CD14-positive monocyte (primary cell): Measurements from ENCODE around the gene GLYAT. TPM values are rescaled to one million over a fixed set of nuclear protein-coding genes. Genes with fewer than 3 reads are reported as not detected.

ENCODE experiments used
- DNase-seq, 3 donors: peaks; one replicate each; pipeline ENCODE4 v3.0.0-alpha.2; 2011 to 2022
- H2AFZ ChIP-seq: 2 replicates; pipeline ENCODE4 v1.6.0; 2012; ENCODE audit warnings: mild to moderate bottlenecking, low read depth, low read length, inconsistent platforms; ENCODE audit not compliant: insufficient read depth, poor library complexity, severe bottlenecking
- H3K27ac ChIP-seq, 2 donors: 1 replicate in 1 of 2; 2 replicates in 1 of 2; pipeline ENCODE4 v1.5.1; 2012 to 2013; ENCODE audit warnings: low read length in 2 of 2, control low read depth in 1 of 2, inconsistent platforms in 1 of 2, low read depth in 1 of 2, mild to moderate bottlenecking in 1 of 2
- H3K27me3 ChIP-seq, 2 donors: one replicate each; pipeline versions ENCODE4 v1.6.0 to v1.6.1; 2011 to 2013; ENCODE audit warnings: low read length in 2 of 2; ENCODE audit not compliant: control insufficient read depth in 2 of 2, insufficient read depth in 2 of 2
- H3K36me3 ChIP-seq, 2 donors: replicated peaks in 1 of 2; 1 replicate in 1 of 2; 2 replicates in 1 of 2; pipeline versions ENCODE4 v1.5.1 to v1.6.1; 2012 to 2013; ENCODE audit warnings: low read length in 2 of 2, control low read depth in 1 of 2, inconsistent platforms in 1 of 2, mild to moderate bottlenecking in 1 of 2; ENCODE audit not compliant: insufficient read depth in 2 of 2, control insufficient read depth in 1 of 2
- H3K4me1 ChIP-seq, 2 donors: 1 replicate in 1 of 2; 2 replicates in 1 of 2; pipeline versions ENCODE4 v1.5.1 to v1.6.1; 2012 to 2013; ENCODE audit warnings: low read length in 2 of 2, control low read depth in 1 of 2, inconsistent platforms in 1 of 2, mild to moderate bottlenecking in 1 of 2, moderate library complexity in 1 of 2; ENCODE audit not compliant: insufficient read depth in 2 of 2, control insufficient read depth in 1 of 2
- H3K4me2 ChIP-seq: replicated peaks from 2 replicates; pipeline ENCODE3; 2012; ENCODE audit warnings: low read length, moderate library complexity, mild to moderate bottlenecking; ENCODE audit not compliant: poor library complexity, severe bottlenecking; ENCODE audit errors: extremely low read depth
- H3K4me3 ChIP-seq, 3 experiments: fragments of 200-600 bp in 1 of 3; sonication (generic) in 1 of 3; replicated peaks in 1 of 3; 1 replicate in 2 of 3; 2 replicates in 1 of 3; pipeline ENCODE4 v1.5.1; 2011 to 2013; ENCODE audit warnings: low read length in 3 of 3, mild to moderate bottlenecking in 3 of 3, control low read depth in 2 of 3, low read depth in 2 of 3, inconsistent platforms in 1 of 3, moderate library complexity in 1 of 3
- H3K79me2 ChIP-seq: 2 replicates; pipeline ENCODE4 v1.6.0; 2012; ENCODE audit warnings: mild to moderate bottlenecking, control low read depth, inconsistent platforms, low read length, moderate library complexity; ENCODE audit not compliant: insufficient read depth
- H3K9ac ChIP-seq: 2 replicates; pipeline ENCODE4 v1.6.0; 2017; ENCODE audit warnings: low read length, mild to moderate bottlenecking; ENCODE audit not compliant: insufficient read depth, poor library complexity, severe bottlenecking
- H3K9me3 ChIP-seq, 2 donors: replicated peaks in 1 of 2; 1 replicate in 1 of 2; 2 replicates in 1 of 2; pipeline versions ENCODE4 v1.5.1 to v1.6.1; 2012 to 2013; ENCODE audit warnings: low read length in 2 of 2, control low read depth in 1 of 2; ENCODE audit not compliant: control insufficient read depth in 1 of 2, insufficient read depth in 1 of 2
- H4K20me1 ChIP-seq: 2 replicates; pipeline ENCODE4 v1.6.0; 2012; ENCODE audit warnings: mild to moderate bottlenecking, low read length, control low read depth, moderate library complexity; ENCODE audit not compliant: insufficient read depth
- H3K27ac Mint-ChIP-seq, 7 donors: one replicate each; pipeline ENCODE4 v1.8.0; 2020; ENCODE audit warnings: mild to moderate bottlenecking in 7 of 7, mixed read lengths in 7 of 7, moderate library complexity in 6 of 7, inconsistent platforms in 2 of 7
- H3K27me3 Mint-ChIP-seq, 3 donors: one replicate each; pipeline ENCODE4 v1.8.0; 2021 to 2022; ENCODE audit warnings: low read depth in 3 of 3, mild to moderate bottlenecking in 3 of 3, mixed read lengths in 3 of 3, moderate library complexity in 3 of 3, inconsistent platforms in 1 of 3
- H3K36me3 Mint-ChIP-seq, 2 donors: one replicate each; pipeline ENCODE4 v1.8.0; 2020; ENCODE audit warnings: mixed read lengths in 2 of 2, inconsistent platforms in 1 of 2, mild to moderate bottlenecking in 1 of 2
- H3K4me1 Mint-ChIP-seq: one replicate; pipeline ENCODE4 v1.8.0; 2020; ENCODE audit warnings: mild to moderate bottlenecking, mixed read lengths
- H3K4me3 Mint-ChIP-seq, 2 donors: one replicate each; pipeline ENCODE4 v1.8.0; 2020; ENCODE audit warnings: mild to moderate bottlenecking in 2 of 2, mixed read lengths in 2 of 2, moderate library complexity in 1 of 2
- H3K9me3 Mint-ChIP-seq, 7 donors: one replicate each; pipeline ENCODE4 v1.8.0; 2020 to 2022; ENCODE audit warnings: mixed read lengths in 7 of 7, mild to moderate bottlenecking in 6 of 7, moderate library complexity in 6 of 7, inconsistent platforms in 2 of 7
- WGBS: methylation state at CpG from one replicate; pipeline ENCODE4 v1.1.5; 2013; ENCODE audit warnings: missing lambda C conversion rate; ENCODE audit not compliant: insufficient coverage; 5-methylcytosine and 5-hydroxymethylcytosine counted together
- intact Hi-C, 2 donors: fragments of 100-400 bp; cut with micrococcal nuclease; formaldehyde crosslinking; loops; one replicate each; pipeline versions ENCODE4 v1.15.0 to v1.15.1; 2023
- polyA plus RNA-seq, 3 donors: library from polyadenylated mRNA; depleted of rRNA in 1 of 3; unstranded in 2 of 3; stranded (reverse) in 1 of 3; fragments of 300-500 nt in 2 of 3; fragments of >200 nt in 1 of 3; fragmentation: Illumina TruSeq in 2 of 3; gene quantifications; 1 replicate in 2 of 3; 2 replicates in 1 of 3; pipeline ENCODE4 v1.2.3, GENCODE V29; 2012 to 2021
- TF ChIP-seq, protein P1 (sequence below): fragments of 200-600 bp; IDR thresholded peaks from one replicate; pipeline ENCODE4 v1.8.0; 2022; ENCODE audit warnings: antibody characterized with exemption, mild to moderate bottlenecking

Gene GLYAT
- polyA plus RNA-seq, 3 donors, result not detected

DNA sequence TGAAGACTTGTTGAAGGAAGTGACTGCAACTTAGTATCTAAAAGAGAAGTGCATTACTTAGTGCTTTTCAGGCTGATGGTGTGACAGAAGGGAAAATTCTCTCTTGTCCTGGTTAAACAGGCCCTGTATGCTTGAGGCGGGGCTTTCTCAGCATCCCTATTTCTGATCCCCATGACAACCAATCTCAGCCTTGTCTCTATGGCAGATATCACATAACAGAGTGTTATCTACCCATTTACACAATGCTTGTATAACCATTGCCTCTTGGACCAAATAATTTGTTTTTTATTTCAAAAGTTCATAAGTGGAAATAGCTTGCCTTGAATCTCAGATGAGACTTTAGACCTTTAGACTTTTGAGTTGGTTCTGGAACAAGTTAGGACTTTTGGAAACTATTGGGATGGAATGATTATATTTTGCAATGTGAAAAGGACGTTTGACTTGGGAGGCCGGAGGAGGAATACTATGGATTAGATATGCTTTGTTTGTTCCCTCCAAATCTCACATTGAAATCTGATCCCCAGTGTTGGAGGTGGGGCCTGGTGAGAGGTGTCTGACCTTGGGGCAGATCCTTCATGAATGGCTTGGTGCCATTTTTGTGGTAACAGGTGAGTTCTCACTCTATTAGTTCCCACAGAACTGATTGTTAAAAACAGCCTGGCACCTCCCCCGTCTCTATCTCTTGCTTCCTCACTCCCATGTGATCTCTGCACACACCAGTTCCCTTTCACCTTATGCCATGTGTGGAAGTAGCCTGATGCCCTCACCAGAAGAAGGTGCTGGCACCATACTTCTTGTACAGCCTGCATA, 3.1 kb upstream of the GLYAT start:
- H3K4me1 Mint-ChIP-seq, result no peaks in the 10 kb centered on the region
- H3K4me2 ChIP-seq, result no peak overlapping the region
- TF ChIP-seq, protein P1, sequence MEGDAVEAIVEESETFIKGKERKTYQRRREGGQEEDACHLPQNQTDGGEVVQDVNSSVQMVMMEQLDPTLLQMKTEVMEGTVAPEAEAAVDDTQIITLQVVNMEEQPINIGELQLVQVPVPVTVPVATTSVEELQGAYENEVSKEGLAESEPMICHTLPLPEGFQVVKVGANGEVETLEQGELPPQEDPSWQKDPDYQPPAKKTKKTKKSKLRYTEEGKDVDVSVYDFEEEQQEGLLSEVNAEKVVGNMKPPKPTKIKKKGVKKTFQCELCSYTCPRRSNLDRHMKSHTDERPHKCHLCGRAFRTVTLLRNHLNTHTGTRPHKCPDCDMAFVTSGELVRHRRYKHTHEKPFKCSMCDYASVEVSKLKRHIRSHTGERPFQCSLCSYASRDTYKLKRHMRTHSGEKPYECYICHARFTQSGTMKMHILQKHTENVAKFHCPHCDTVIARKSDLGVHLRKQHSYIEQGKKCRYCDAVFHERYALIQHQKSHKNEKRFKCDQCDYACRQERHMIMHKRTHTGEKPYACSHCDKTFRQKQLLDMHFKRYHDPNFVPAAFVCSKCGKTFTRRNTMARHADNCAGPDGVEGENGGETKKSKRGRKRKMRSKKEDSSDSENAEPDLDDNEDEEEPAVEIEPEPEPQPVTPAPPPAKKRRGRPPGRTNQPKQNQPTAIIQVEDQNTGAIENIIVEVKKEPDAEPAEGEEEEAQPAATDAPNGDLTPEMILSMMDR, result no peak

GRCh38 chr11:58730507-58731089, 1.1 kb downstream of the GLYAT start:
- Histone ChIP-seq H3K27ac (no peak overlapping the region), H2AFZ (no peak overlapping the region), H3K4me2 (no peak overlapping the region), H3K36me3 (no peaks in the 10 kb centered on the region), H3K9me3 (no peaks in the 10 kb centered on the region), H3K27me3 (no peaks in the 10 kb centered on the region), H3K4me1 (peaks cover 11 to 13% of the 10 kb centered on the region in 2 donors), H3K9ac (no peak overlapping the region), H3K4me3 (no peak overlapping the region), H4K20me1 (no peaks in the 10 kb centered on the region), H3K79me2 (no peaks in the 10 kb centered on the region)
- TF ChIP-seq, protein P1, result no peak
- no peak for DNase-seq
- peaks cover 0 to 2% (median 0%) of the 10 kb centered on the region in 3 donors for H3K27me3 Mint-ChIP-seq
- intact Hi-C loops, result no loop called here
- H3K9me3 Mint-ChIP-seq, result peaks cover 0 to 7% (median 2%) of the 10 kb centered on the region in 7 donors
- H3K36me3 Mint-ChIP-seq, result no peaks in the 10 kb centered on the region
- peaks cover 15% of the 10 kb centered on the region for H3K4me1 Mint-ChIP-seq
- no peak overlapping the region for H3K4me3 Mint-ChIP-seq
- H3K27ac Mint-ChIP-seq, result no peak overlapping the region

More for the DNA sequence above, 3.1 kb upstream of the GLYAT start:
- H3K27ac Mint-ChIP-seq, result no peak overlapping the region
- no peak for DNase-seq
- H3K36me3 Mint-ChIP-seq, result no peaks in the 10 kb centered on the region
- H2AFZ ChIP-seq, result no peak overlapping the region
- WGBS, result no CpG with 5 or more reads among the region's 4 CpGs
- no peaks in the 10 kb centered on the region for H3K36me3 ChIP-seq
- no peaks in the 10 kb centered on the region for H3K27me3 ChIP-seq
- peaks cover 0 to 10% (median 2%) of the 10 kb centered on the region in 7 donors for H3K9me3 Mint-ChIP-seq
- H3K27ac ChIP-seq, result no peak overlapping the region
- peaks cover 0 to 2% (median 0%) of the 10 kb centered on the region in 3 donors for H3K27me3 Mint-ChIP-seq
- intact Hi-C loops, result no loop called here
- peaks cover 0 to 2% of the 10 kb centered on the region in 2 donors for H3K9me3 ChIP-seq
- H3K79me2 ChIP-seq, result no peaks in the 10 kb centered on the region
- H4K20me1 ChIP-seq, result no peaks in the 10 kb centered on the region
- H3K4me3 Mint-ChIP-seq, result no peak overlapping the region
- no peaks in the 10 kb centered on the region for H3K4me1 ChIP-seq
- H3K4me3 ChIP-seq, result no peak overlapping the region
- no peak overlapping the region for H3K9ac ChIP-seq
